Stimulated activated CD8-positive, alpha-beta memory T cell treated with anti-CD3 and anti-CD28 coated beads, Interleukin-15, amount 100 ng/mL, for 24 hours (primary cell): ENCODE data around the gene SMIM34.
"Not testable (repeated sequence)": the region's sequence is repeated elsewhere in the genome, so short reads cannot be mapped to it uniquely, and the experiment has no call there.

Source experiments
- DNase-seq: peaks from one replicate; pipeline ENCODE4 v3.0.0-alpha.2; 2020; ENCODE audit warnings: low read depth

Gene SMIM34

GRCh38 chr21:34423805-34424204 lies at the start of gene SMIM34:
SMIM34 (minus strand) TSS chr21:34423951; CDS start chr21:34423839, 112 bp downstream.
- not testable (repeated sequence) for DNase-seq

GRCh38 chr21:34467333-34467732 lies 43.6 kb upstream of the SMIM34 start:
- DNase-seq = not testable (repeated sequence)

GRCh38 chr21:34459426-34459825 lies 35.7 kb upstream of the SMIM34 start:
- not testable (repeated sequence) for DNase-seq

- DNase-seq = not testable (repeated sequence)
These were observed 34.5 kb upstream of the SMIM34 start for GRCh38 chr21:34458266-34458665.

GRCh38 chr21:34456180-34456579 lies 32.4 kb upstream of the SMIM34 start:
- DNase-seq = not testable (repeated sequence)

GRCh38 chr21:34455628-34456027 lies 31.9 kb upstream of the SMIM34 start:
- DNase-seq = not testable (repeated sequence)

GRCh38 chr21:34447018-34447417 lies 23.3 kb upstream of the SMIM34 start:
- DNase-seq = not testable (repeated sequence)

- DNase-seq = not testable (repeated sequence)
These were observed 19.7 kb upstream of the SMIM34 start for GRCh38 chr21:34443486-34443885.

- DNase-seq = not testable (repeated sequence)
These were observed 6.0 kb upstream of the SMIM34 start for GRCh38 chr21:34429710-34430109.

GRCh38 chr21:34428441-34428840 lies 4.7 kb upstream of the SMIM34 start:
- not testable (repeated sequence) for DNase-seq

GRCh38 chr21:34427339-34427738 lies 3.6 kb upstream of the SMIM34 start:
- DNase-seq = not testable (repeated sequence)

GRCh38 chr21:34417448-34418077 lies 6.2 kb downstream of the SMIM34 start:
- not testable (repeated sequence) for DNase-seq

GRCh38 chr21:34407294-34407693 lies 16.5 kb downstream of the SMIM34 start:
- DNase-seq = not testable (repeated sequence)

- DNase-seq = not testable (repeated sequence)
These were observed 17.1 kb downstream of the SMIM34 start for GRCh38 chr21:34406676-34407075.

GRCh38 chr21:34406102-34406501 lies 17.6 kb downstream of the SMIM34 start:
- not testable (repeated sequence) for DNase-seq

GRCh38 chr21:34405686-34406085 lies 18.1 kb downstream of the SMIM34 start:
- DNase-seq = not testable (repeated sequence)

GRCh38 chr21:34404742-34405141 lies 19.0 kb downstream of the SMIM34 start:
- DNase-seq = not testable (repeated sequence)

GRCh38 chr21:34400522-34400921 lies 23.2 kb downstream of the SMIM34 start:
- DNase-seq = not testable (repeated sequence)

- DNase-seq = not testable (repeated sequence)
These were observed 39.9 kb downstream of the SMIM34 start for GRCh38 chr21:34383724-34384415.

- DNase-seq = not testable (repeated sequence)
These were observed 40.6 kb downstream of the SMIM34 start for GRCh38 chr21:34383138-34383537.

- DNase-seq = not testable (repeated sequence)
These were observed 48.2 kb downstream of the SMIM34 start for GRCh38 chr21:34375619-34375972.

GRCh38 chr21:34374940-34375618 lies 48.7 kb downstream of the SMIM34 start, which contains the start of gene SMIM11:
SMIM11 (plus strand) TSS chr21:34375507; CDS start chr21:34379505, 3,998 bp downstream.
- not testable (repeated sequence) for DNase-seq

- DNase-seq = not testable (repeated sequence)
These were observed 49.3 kb downstream of the SMIM34 start for GRCh38 chr21:34374462-34374861.
